GM21737 (cell line): Measurements from ENCODE around the gene CDK7.

Source experiments
- ATAC-seq: cut with Tn5 transposase; IDR thresholded peaks from one replicate; pipeline ENCODE4 v1.9.1; 2021; ENCODE audit warnings: mild to moderate bottlenecking, moderate library complexity; ENCODE audit not compliant: unreplicated experiment

The CDK7 gene

DNA sequence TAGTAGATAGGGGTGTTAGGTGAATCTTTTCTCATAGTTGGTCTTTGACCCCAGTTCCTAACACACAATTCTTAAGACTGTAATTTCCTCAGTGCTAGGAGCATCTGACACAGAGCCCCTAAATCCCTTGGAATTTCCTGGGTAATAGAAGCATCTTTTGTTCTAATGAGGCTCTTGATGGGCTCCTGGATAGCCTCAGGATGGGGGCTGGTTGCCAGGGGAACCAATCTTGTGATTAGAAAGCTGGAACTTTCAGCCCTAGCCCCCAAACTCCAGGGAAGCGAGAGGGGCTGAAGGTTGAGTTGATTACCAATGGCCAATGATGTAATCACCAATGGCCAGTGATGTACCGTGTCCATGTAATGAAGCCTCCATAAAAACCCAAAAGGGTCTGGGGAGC is 53.4 kb downstream of the CDK7 start:
- no peak for ATAC-seq

- ATAC-seq: no peak
Observed at GRCh38 chr5:69288688-69289087, 54.0 kb downstream of the CDK7 start.

DNA sequence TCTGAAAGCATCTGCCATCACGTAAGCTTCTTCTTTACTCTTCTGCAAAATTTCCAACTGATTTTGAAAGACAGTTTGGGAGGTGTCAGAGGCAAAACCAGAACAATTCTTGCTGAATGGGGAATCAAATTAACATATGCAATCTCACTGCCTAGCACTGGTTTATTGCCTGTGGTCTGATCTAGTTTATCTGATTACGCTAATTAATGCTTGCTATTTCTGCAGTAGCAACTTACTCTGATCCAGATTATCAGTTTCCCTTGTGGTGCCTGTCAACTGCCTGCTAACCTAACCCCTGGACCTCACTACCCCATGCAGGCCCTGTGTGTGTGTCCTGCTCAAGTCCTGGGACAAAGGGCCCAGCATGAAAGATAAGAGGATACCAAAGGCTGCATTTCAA is 57.6 kb downstream of the CDK7 start:
- ATAC-seq: no peak

DNA sequence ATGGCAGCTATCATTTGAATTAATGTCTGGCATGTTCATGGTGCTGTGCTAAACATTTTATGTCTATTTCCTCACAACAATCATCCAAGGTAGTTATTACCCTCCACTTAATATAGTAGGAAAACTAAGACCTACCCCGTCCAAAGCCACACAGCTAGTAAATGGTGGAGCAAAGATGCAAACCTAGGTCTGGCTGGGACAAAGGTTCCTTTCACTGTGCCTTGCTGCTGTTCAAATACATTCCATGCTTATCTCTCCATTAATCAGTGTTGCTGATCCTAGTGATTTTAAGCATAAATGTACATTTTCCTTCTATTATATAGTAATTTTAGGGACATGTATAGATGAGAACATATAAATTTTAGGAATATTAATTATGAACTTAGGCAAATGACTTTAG is 59.2 kb downstream of the CDK7 start:
- ATAC-seq: no peak

DNA sequence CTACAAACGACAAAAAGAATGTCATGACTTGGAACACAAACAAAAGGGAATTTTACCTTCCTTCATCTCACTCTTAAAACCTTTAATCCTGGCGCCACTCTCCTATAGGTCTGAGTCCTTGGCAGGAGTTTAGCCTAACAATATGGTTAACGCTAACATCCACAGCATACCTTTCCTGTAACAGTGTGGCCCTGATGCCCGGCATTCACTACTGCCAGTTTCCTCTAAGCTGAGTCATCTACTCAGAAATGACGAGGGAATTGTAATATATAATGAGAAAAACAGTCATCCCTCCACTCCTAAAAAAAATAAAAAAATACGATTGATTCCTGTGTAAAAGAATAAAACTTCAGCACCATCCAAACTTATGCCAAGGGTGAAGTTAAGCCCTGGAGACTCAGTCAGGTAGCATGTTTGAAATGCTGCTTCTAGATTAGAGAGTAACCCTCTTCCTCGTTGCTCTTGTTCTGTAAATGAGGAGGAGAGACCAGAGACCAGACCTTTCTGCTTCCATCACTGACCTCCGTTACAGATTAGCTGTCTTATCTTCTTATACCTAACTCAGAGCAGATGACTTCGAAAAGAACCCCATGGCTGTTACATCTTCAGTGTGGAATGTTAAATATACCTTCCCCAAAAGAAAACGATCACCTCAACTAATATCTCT is 60.5 kb downstream of the CDK7 start:
- no peak for ATAC-seq

- no peak for ATAC-seq
Observed at GRCh38 chr5:69299625-69300024, 64.9 kb downstream of the CDK7 start.

DNA sequence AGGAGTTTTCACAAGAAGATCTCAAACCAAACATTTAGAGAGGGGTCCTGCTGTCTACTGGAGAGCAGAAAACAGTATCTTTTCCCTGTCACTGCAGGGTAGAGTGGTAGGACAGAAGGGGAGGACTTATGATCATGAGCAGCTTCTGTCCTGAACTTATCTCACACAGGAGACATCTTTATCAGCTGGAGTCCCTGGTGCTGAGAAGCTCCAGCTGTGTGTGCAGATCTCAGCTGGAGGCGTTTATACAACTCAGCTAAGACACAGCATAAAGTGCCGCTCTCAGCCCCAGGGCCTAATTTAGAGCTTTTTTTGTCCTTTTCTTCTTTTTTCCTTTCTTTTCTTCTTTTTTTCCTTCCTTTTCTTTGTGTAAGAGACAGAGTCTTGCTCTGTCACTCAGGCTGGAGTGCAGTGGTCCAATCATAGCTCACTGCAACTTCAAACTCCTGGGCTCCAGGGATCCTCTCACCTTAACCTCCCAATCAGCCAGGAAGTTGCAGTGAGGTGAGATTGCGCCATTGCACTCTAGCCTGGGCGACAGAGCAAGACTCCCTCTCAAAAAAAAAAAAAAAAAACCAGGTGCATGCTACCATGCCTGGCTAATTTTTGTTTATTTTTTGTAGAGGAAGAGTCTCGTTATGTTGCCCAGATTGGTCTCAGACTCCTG is 66.0 kb downstream of the CDK7 start:
- ATAC-seq: no peak

DNA sequence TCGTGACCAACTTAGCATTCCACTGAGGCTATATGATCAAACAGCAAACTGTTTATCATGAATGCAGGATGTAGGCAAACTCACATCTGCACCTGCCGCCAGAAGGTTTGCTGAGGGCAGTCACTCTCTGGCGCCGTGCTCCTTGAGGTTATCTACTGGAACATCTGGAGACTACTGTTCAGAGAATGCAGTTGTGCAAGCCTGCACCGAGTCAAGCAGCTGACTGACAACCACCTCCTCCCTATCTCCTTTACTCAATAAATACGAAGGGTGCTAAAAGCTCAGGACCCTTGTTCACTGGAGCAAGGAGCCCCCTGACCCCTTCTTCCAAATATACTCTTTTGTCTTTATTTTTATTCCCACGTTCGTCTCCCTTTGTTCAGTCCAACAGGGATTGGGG is 70.8 kb downstream of the CDK7 start:
- no peak for ATAC-seq

DNA sequence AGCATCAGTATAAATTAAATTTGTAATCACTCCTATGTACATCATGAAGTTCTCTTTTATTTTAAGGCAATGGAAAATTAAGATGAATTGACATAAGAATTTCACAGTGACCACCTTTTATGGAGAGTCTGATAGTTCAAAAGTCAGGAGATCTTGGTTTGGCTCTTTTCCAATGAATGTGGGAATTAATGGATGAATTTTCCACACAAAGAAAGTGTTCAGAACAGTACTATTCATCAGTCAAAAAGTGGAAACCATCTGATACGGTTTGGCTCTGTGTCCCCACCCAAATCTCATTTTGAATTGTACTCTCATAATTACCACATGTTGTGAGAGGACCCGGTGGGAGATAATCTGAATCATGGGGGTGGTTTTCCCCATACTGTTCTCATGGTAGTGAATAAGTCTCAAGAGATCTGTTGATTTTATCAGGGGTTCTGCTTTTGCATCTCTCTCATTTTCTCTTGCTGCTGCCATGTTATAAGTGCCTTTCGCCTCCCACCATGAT is 73.4 kb downstream of the CDK7 start:
- ATAC-seq: no peak

DNA sequence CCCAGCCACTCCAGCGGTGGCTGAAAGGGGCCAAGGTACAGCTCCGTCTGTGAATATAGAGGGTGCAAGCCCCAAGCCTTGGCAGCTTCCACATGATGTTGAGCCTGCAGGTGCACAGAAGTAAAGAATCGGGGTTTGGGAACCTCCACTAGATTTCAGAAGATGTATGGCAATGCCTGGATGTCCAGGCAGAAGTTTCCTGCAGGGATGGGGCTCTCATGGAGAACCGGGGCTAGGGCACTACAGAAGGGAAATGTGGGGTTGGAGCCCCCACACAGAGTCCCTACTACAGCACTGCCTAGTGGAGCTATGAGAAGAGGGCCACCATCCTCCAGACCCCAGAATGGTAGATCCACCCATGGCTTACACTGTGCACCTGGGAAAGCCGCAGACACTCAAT is 74.7 kb downstream of the CDK7 start:
- ATAC-seq: no peak

DNA sequence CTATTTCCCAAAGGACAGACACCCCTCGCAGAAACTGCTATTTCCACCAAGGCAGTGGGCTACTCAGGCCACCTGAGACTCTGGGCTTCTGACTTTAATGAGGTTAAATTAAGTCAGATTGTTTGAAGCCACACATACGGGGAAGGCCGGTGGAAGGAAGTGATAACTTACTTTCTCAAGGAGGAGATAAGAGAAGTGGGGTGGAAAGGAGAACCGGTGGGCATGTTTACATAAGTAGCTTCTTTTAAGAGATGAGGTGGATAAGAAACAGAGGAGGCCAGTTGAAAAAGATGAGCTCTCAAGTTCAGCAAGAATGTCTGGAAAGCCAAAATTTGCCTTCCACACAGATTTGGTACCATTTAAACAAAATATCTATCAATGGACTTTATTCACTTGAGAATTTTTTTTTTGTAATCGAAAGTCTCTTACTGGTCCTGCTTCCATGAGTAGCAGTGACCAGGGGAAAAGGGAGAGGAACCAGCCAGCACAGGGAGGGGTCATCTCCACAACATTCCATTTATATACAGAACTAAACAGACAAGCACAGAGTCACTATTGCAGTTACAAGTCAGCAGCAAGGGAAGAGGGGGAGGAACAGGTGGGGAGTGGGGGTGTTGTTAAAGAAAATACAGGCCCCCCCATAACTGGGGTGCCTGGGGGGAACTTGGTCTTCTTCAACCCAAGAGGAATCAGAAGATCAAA is 77.9 kb downstream of the CDK7 start:
- ATAC-seq: no peak

- no peak for ATAC-seq
Observed at GRCh38 chr5:69313428-69313827, 78.7 kb downstream of the CDK7 start.

DNA sequence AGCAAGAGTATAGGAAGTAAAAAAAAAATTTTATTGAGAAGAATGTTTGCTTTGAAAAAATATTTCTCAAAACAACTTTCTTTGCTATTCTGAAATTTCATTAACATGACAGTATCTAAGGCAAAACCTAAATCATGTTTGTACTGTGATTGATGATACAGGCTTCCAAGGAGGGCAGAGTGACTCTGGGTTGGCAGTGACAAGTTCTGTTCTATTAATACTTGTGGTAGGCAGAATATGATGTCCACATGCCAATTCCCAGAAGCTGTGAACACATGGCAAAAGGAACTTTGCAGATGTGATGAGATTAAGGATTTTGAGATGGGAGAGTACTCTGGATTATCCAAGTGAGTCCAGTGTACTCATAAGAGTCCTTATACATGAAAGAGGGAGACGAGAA is 81.3 kb downstream of the CDK7 start:
- ATAC-seq: no peak

DNA sequence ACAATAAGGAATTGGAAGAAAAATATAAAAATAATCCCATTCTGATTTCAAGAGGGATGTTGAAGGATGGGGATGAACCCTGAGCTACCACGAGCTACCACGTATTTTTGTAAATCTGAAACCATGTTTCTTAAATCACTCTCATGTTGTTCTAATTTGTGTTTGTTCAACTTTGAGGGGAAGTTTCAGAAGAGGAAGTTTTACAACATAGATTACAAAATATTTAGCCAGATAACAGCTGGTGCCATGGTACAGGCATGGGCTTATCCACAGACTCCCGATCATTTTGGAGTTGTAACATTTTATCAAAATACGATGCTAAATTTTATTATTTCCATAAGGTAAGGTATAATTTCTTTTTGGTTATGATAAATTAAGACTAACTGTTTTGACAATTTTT is 82.7 kb downstream of the CDK7 start:
- no peak for ATAC-seq

GRCh38 chr5:69326365-69326764 is 91.7 kb downstream of the CDK7 start:
- ATAC-seq: no peak
